GM19395 (cell line): ENCODE measurements around the gene PSMG4.

Experiments used
- ATAC-seq: cut with Tn5 transposase; IDR thresholded peaks from one replicate; pipeline ENCODE4 v1.9.1; 2021; ENCODE audit warnings: mild to moderate bottlenecking, moderate library complexity; ENCODE audit not compliant: unreplicated experiment

The PSMG4 gene

DNA sequence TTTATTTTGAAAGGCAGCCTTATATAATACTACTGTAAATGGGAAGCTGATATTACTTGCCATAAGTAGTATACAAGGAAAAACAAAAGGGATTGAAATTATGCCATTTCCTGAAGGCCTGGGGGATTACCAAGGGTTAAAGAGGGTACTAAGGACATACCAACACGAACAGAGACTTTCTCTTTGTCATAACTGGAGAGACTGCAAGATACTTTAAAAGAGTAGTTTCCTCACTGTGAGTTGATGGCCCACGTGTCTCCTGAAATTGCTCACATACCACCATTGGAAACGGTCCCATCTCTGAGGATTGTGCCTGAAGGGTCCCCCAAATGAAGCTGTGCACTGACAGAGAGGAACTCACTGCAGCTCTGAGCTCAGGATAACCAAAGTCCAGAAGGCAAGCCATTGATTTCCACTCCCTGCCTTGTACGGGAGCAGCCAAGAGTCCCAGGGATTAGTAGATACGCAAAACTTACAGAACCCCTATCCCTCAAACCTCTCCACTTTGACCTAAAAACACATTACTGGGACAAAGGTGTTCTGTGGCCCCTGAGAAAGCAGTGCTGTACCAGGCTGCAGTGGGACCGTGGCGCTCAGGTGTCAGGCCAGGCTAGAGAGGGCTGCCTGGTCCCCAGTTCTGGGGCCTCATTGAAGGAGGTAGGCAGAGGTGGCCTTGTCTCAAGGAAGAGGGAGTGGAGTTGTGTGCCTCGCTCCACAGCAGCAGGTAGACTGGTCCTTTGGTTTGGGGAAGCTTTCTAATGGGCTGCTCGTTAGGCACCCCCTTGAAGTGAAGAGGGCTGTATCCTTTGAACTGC, 15.2 kb downstream of the PSMG4 start:
- no peak for ATAC-seq

DNA sequence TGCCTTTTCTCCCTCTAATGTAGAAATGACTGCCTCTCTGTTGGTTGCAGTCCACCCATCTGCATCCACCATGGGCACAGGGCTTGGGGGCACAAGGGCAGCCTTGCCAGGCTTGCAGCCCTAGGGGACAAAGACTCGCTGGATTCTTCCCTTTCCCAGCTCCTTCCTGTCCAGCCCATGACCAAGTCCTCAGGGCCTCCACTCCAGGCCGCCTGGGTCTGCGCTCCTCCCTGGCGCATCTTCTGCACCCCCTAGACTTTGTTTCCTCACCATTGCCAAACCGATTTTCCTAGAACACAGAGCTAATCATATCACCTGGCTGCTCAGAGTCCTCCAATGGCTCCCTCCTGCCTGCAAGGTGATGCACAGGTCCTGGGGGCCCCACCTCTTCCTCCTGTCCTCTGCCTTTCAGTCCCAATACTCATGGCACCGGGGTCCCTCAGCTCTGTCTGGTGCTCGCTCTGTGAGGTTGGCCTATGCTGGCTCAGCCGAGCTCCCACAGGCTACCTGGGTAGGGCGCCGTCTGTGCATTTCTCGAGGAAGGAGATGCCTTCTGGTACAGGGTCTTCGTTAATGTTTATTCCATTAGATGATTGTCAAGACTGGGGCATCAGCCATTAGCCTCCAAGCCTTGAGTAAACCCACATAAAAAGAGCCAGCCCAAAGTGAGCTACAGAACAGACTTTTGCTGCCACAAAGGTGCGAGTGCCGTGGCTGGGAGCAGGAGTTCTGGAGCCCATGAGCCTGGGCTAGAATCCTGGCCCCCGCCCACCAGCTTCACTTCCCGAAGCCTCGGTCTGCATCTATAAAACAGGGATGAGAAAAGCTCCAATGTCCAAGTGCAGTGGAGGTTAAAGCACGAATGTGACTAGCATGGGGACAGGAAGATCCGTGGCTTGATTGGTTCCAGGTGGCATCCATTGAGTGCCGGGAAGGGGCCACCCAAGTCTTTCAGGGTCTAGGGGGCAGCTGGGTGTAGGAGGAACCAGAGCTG, 17.7 kb downstream of the PSMG4 start:
- no peak for ATAC-seq

DNA sequence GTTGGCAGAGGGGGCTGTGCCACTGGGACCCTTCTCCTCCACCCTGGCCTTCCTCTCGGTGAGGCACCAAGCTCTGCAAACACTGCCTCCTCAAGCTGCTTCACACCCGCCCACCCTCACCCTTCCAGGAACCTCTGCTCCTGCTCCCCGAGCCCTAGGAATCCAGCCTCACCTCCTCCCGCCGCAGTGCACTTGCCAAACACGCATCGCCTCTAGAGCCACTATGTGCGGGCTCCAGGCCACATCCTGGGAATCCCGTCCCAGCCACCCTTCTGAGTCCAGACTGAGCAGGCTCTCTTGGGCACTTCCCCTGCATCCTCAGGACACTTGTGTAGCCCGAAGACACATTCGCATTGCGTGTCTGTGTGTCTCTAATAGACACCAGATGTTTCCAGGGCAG, 18.5 kb downstream of the PSMG4 start:
- ATAC-seq: no peak

DNA sequence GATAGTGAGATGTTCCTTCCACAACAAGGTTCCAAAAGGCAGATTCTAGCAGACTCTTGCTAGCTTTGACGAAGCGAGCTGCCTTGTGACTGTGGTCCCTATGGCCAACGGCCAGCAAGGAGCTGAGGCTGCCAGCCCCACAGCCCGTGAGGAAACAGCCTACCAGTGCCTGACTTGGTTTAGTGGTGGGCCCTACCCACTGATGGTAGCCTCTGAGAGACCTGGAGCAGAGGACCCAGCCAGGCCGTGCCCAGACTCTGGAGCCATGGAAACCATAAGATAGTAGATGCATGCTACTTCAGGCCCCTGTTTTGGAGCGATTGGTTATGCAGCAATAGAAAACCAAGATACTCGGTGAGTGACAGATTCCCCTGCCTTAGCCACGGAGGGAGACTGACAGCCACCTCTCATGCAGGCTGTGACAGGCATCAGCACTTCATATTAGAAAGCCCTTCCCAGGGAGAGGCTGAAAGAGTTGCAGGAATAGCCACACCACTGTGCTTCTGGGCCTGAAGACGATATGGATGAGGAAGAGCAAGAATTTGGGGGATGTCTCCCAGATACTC, 19.2 kb downstream of the PSMG4 start:
- ATAC-seq: no peak

DNA sequence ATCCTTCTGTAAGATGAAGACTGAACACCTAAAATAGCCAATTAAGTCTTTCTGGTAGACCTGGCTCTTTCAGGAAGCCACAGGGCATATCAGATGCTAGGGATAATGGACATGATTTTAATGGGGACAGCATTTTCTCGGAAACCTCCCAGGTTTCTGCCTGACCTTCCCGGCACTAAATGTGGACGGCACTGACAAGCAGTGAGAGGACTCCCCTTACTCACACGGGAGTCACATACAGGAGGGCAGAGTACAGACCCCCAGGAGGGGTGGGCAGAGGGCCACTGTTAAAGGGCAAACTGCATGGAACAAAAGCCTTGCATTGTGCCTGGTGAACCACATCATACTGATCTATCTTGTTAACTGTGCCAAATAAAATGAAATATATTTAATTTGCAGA, 19.9 kb downstream of the PSMG4 start:
- no peak for ATAC-seq

DNA sequence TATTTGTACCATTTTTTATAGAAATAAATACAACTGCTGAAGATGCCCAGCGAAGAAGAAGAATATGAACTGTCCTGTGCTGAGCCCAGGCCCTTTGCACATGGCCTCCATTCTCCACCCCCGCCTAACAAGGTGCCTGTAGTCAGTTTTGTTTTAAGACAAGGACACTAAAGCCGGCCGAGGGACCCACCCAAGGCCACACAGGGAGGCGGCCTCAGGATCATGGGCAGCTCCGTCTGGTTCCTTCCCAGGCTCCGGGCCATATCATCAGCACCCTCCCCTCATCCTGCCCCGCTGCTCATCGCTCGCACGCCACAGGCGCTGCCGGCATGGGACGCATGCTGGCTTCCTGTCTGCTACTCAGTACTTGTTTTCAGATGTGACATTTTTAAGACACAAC, 21.3 kb downstream of the PSMG4 start:
- no peak for ATAC-seq

DNA sequence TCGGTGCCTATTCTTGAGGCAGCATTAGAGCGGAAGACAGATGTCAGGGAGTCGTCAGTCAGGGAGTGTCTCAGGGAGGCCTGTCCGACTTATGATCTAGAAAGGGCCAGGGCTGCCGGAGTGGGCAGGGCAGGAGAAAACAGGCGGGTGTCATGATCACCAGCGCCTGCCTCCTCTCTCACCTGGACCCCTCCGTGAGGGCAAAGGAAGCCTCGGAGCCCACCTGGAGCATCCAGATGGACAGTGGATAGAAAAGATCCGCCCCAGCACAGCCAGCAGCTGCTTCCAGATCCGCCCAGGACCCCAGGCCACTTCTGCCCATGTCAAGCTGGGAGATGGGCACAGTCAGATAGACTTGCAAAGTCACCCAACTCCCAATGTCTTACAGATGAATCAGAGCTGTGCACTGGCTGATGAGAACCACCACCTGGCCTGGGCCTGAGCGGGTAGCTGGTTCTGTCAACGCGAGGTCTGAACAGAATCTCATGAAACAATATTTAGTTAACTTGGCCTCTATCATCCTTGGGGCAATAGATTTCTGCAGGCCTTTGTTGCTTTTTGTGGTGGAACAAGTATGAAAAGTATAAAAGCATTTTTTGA, 22.2 kb downstream of the PSMG4 start:
- no peak for ATAC-seq

DNA sequence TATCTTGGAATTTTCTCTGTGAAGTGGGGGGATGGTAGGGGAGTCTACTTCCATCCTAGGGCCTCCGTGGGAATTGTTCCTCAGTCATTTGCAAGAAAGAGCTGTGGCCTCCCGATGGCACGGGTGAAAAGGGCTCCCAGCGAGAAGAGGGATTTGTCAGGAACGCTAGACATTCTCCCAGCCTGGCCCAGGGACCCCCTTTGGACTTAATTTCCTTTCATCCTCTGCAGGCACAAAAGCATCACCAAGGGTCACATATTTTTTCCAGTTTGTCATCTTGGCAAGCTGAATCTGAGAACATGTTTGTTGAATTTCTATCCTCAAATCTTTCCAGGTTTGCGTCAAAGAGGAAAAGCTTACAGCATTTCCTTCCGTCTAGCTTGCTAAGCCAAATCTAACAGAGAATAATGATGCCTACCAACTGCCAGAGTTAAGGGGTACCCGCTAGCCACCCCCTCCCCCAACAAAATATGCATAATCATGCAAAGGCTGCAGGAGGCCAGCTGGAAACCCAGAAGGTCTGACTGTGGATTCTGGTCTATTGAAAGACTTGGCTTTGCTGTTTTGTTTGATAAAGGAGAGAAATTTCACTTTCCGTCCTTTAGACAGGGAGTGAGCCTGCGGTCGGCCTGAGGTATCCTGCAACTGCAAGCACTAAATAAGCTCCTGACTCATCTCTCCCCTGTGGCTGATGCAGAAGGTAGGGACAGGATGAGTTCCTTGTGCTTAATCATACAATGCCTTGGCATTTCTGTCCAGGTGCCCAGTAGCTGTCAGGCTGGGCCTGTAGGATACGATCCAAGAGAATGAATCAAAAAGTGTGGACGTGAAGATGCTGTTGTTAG, 23.1 kb downstream of the PSMG4 start:
- no peak for ATAC-seq

DNA sequence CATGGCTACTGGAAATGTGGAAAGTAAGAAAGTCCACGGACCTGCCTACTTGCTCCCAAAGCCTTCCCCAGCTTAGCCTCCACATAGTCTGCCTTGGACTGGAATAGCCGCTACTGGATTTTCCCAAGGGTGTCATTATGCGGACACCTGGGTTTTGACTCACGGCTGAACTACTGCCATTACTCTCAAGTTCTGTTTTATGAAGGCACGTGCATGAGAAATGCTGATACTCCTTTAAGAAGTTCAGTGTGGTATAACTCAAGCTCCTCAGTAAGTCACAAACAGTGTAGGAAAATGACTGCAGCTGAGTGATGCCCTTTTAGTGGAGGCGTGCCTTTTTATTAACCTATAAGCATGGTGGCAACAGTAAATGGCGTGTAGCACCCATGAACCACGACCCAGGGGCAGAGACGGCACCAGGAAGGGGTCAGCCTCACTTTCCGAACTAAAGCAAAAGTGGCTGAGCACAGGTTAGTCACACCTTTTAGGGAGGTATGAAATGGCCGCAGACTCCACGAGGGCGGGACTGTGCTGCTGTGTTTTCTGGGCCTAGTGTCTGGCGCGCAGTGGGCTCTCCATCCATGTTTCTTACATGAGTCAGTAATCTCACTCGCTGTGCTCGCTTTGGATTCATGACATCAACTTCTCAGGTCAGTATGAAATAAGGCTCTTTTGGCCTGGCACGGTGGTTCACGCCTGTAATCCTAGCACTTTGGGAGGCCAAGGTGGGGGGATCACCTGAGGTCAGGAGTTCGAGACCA, 23.9 kb downstream of the PSMG4 start:
- ATAC-seq: no peak

DNA sequence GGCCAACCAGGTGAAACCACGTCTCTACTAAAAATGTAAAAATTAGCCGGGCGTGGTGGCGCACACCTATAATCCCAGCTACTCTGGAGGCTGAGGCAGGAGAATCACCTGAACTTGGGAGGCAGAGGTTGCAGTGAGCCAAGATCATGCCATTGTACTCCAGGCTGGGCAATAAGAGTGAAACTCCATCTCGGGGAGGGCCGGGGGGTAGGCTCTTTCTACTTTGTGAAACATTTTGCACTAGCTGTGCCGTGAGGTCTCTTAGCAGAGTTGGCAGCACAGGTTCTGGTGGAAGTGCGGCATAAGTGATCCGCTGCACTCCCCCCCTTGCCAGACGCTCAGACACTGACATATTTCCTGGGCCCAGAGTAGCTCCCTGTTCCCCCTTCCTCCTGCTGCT, 24.5 kb downstream of the PSMG4 start:
- ATAC-seq: no peak

DNA sequence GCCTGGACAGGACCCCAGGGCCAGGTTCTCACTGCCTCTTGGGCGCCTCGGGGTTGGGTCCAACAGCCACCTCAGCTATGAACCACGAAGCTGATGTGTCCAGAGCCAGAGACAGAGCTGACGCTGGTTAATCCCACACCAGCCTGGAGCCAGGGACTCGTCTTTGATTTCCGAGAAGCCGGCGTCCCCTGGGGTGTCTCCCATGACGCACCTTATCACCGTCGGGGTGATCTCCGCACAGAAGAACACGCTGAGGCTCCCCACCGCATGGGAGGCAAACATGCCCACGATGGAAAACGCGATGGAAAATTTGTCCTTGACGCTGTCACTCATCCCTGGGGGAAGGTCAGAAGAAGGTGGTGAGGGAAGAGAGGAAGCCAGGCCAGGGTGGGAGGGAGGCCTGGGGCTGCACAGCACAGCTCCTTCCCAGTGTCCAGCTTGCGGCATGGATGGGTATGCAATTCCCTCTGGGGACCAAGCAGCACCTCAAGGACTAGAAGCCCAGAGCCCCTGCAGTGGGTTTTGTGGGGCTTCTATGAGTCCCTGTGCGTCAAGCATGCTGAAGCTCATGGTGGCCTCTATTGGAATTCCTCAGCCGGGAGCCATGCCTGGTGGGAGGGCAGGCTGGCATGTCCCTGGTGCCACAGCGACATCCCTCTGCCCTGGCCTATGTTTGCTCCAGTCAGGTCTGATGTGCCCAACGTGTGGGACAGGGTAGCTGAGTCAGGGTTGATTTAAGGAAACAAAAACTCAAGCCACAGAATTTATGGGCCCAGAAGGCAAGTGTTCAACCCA, 25.1 kb downstream of the PSMG4 start:
- no peak for ATAC-seq

DNA sequence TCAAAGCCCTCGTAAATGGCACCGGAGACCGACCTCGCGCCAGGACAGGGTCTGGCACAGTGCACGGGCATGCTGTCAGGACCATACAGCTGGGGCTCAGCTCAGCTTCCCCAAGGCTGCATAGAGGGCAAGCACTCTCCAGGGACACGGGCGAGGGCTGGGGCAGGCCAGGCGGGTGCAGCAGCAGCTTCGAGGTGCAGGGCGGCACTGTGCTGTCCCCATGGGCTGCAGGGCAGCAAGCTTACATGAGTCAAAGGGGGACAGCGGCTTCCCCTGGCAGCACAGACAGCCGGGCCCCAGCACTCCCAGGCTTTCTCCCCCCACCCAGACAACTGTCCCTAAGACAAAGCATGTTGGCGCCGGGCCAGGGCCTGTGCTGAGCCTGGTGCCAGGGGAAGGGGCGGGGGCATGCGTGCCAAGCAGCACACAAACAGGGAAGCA, 25.7 kb downstream of the PSMG4 start:
- no peak for ATAC-seq

DNA sequence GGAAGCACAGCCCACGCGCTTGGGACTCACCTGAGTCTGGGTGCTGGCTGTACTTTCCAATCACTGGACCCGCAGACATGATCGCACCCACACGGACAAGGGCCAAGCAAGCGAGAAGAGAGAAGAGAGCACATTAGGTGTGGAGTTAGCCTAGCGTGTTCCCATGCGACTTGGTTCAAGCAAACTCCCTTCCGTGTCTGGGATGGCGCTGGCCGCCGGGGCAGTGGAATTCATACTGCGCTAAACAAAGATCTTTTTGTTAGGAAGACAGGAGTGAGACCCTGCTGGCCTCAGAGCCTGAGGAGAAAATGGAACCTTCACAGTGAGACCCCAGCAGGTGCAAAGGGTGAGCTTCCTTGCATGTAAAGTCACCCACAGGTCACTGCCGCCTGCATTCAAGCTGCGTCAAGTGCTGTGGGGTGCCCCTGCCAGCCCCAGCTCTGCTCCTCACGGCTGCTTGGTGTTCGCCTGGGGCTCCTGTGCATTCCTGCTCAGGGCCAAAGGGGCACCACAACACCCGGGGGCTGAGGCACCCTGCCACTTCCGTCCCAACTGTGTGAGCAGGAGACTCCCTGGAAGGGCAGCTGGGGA, 26.4 kb downstream of the PSMG4 start:
- no peak for ATAC-seq

DNA sequence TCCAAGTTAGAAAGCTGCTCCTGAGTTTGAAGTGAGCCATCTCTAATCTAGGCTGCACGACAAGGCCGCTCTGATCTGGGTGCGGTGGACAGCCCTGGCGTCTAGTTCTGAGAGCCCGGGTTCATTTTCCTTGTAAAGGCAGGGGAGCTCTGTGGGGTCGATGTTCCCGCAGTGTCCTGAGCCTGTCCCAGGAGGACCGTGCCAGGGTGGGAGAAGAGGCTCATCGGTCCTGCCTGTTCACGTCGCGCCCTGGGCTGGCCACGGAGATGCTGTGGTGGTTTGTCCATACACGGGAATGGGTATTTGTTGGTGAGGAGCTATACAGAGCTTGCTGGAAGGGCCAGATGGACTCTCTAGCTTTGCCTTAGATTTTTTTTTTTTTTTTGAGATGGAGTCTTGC, 27.0 kb downstream of the PSMG4 start:
- no peak for ATAC-seq

DNA sequence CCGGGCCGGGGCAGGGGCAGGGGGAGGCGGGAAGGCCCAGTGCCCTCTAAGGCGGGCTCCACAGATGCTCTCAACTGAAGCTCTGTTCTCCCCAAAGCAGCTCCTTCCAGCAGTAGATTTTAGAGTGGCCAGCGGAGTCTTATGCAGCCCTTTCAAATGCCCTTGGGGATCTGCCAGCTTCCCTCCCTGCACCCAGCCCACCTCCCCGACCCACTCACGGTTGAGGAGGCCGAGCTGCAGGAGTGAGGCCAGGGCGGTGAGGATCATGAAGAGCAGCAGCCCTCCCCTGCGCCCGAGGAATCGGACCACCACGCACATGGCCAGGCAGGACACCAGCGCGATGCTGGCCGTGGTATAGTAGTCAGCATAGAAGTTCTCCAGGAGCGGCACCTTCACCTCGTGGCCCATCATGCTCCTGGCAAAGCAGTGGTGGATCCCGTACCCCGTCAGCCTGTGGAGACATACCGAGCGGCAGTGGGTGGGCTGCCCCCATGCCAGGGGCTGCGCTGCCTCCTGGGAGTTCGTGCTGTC, 28.0 kb downstream of the PSMG4 start:
- no peak for ATAC-seq

DNA sequence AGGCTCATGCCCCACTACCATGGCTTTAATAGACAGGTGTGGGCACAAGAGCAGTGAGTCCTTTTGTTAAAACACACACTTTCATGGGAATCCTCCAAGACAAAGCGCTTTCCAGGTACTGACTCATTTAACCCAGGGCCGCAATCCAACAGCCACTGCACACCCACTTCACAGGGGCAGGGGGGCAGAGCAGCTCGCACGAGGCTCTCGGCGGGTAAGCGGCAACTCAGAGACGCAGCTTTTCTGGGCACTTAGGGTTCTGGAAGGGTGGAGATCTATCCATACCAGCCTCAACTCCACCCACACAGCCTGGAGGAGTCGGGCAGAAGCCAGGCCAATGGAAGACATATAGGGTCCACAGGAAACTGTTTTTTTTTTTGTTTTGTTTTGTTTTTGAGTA, 28.6 kb downstream of the PSMG4 start:
- ATAC-seq: no peak

DNA sequence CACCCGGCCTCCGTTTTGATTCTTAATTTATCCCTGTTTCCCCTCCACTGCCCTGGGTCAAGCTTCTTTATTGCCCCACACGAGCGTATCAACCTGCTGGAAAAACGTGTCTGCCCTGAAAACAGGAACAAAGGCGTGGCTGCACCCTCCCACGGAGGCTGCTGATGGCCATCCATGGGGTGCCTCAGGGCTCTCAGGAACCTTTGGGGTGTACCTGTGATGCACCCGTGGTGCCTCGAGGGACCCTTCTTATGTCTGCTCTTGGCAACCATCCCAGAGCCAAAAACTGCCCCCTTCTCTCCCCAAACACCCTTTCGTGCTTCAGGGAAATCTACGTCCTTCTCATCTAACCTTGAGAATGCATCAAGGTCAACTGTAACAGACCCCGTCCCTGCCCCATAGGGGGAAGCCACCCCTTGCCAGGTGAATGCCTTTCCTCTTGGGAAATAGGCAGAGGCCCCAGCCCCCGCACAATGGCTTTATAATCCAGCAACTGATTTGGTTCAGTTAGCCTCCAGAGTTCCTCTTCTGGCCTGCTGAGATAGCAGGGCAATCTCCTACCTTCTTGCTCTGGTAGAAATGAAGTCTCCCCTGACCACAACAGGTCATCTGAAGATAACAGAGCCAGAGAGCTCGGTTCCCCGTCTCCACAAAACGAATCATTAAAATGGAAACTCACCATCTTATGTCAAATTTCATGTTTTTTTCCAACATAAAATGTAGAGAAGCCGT, 29.4 kb downstream of the PSMG4 start:
- no peak for ATAC-seq
